Stimulated activated CD4-positive, alpha-beta T cell treated with anti-CD3 and anti-CD28 coated beads, TNF-alpha, amount 100 ng/mL, for 1 hour (primary cell): ENCODE data around the gene APOBEC3A.
"Not testable (repeated sequence)": the region's sequence is repeated elsewhere in the genome, so short reads cannot be mapped to it uniquely, and the experiment has no call there.

Source experiments
- DNase-seq, 3 donors: peaks; one replicate each; pipeline ENCODE4 v3.0.0-alpha.2; 2020; ENCODE audit warnings: low read depth in 3 of 3, low spot score in 1 of 3

APOBEC3A gene

GRCh38 chr22:38957808-38958650, 620 bp downstream of the APOBEC3A start:
- no peak for DNase-seq

GRCh38 chr22:38958651-38958943, 1.2 kb downstream of the APOBEC3A start:
- DNase-seq, result not testable (repeated sequence)

- DNase-seq, result no peak
Observed at GRCh38 chr22:38959590-38959989, 2.2 kb downstream of the APOBEC3A start.

- DNase-seq, result not testable (repeated sequence)
Observed at GRCh38 chr22:38960673-38961072, 3.3 kb downstream of the APOBEC3A start.

GRCh38 chr22:38963291-38963738, 5.9 kb downstream of the APOBEC3A start:
- DNase-seq, result not testable (repeated sequence)

GRCh38 chr22:38963872-38964271, 6.5 kb downstream of the APOBEC3A start:
- DNase-seq, result no peak

- DNase-seq, result no peak
Observed at GRCh38 chr22:38964306-38964705, 6.9 kb downstream of the APOBEC3A start.

- DNase-seq, result no peak
Observed at GRCh38 chr22:38964989-38965388, 7.6 kb downstream of the APOBEC3A start.

GRCh38 chr22:38965614-38966379, 8.4 kb downstream of the APOBEC3A start:
- DNase-seq, result no peak

GRCh38 chr22:38966380-38966702, 8.9 kb downstream of the APOBEC3A start:
- DNase-seq, result no peak

- no peak for DNase-seq
Observed at GRCh38 chr22:38966942-38967341, 9.5 kb downstream of the APOBEC3A start.

GRCh38 chr22:38967451-38968450, 10.3 kb downstream of the APOBEC3A start:
- no peak for DNase-seq

GRCh38 chr22:38968801-38969200, 11.4 kb downstream of the APOBEC3A start:
- no peak for DNase-seq

- DNase-seq, result no peak
Observed at GRCh38 chr22:38970551-38970950, 13.1 kb downstream of the APOBEC3A start.

- DNase-seq, result no peak
Observed at GRCh38 chr22:38971202-38971601, 13.8 kb downstream of the APOBEC3A start.

GRCh38 chr22:38971791-38972190, 14.4 kb downstream of the APOBEC3A start:
- no peak for DNase-seq

- DNase-seq, result no peak
Observed at GRCh38 chr22:38972558-38972957, 15.1 kb downstream of the APOBEC3A start.

GRCh38 chr22:38973289-38974169, 16.1 kb downstream of the APOBEC3A start:
- DNase-seq, result peak in 2 of 3 donors; percentile 34 to 37

- no peak for DNase-seq
Observed at GRCh38 chr22:38974170-38974825, 16.9 kb downstream of the APOBEC3A start.

GRCh38 chr22:38974826-38975175, 17.4 kb downstream of the APOBEC3A start:
- no peak for DNase-seq
